PC-9 (cell line): Measurements from ENCODE around the gene CRYGN. TPM values are rescaled to one million over a fixed set of nuclear protein-coding genes. Genes with fewer than 3 reads are reported as not detected.

Source experiments
- BruUV-seq: library from RNA; stranded (reverse); fragments of 400-500 nt; replicated peaks from 2 replicates; lab custom pipeline; 2021; lab: Mats Ljungman, UMichigan
- CTCF ChIA-PET: fragments of 300-600 bp; sonication (Branson Sonifier 250); formaldehyde crosslinking; loops from one replicate; lab custom pipeline; 2022; ENCODE audit warnings: antibody characterized with exemption; lab: Charles Lee
- POLR2A ChIA-PET: fragments of 300-600 bp; sonication (Branson Sonifier 250); formaldehyde crosslinking; loops from one replicate; lab custom pipeline; 2022; ENCODE audit warnings: antibody characterized with exemption; ENCODE audit not compliant: unreplicated experiment; lab: Charles Lee
- DNase-seq, 2 experiments: peaks; one replicate each; pipeline versions ENCODE4 v3.0.0 to v3.0.0-alpha.2; 2015 to 2022; ENCODE audit warnings: mixed read lengths in 1 of 2
- H2AFZ ChIP-seq: fragments of 200-600 bp; sonication (generic); 2 replicates; pipeline ENCODE4 v1.8.1; 2017; ENCODE audit warnings: antibody characterized with exemption
- H3F3A ChIP-seq: fragments of 200-600 bp; sonication (generic); 2 replicates; pipeline ENCODE4 v1.8.1; 2017; ENCODE audit warnings: antibody characterized with exemption, mild to moderate bottlenecking, low read depth; ENCODE audit not compliant: insufficient read depth
- H3K27ac ChIP-seq: fragments of 200-600 bp; sonication (generic); 2 replicates; pipeline ENCODE4 v1.6.1; 2016; ENCODE audit warnings: mixed run types
- H3K27me3 ChIP-seq: fragments of 200-600 bp; sonication (generic); 2 replicates; pipeline ENCODE4 v1.6.1; 2016; ENCODE audit warnings: low read depth, mixed run types; ENCODE audit not compliant: insufficient read depth
- H3K36me3 ChIP-seq: fragments of 200-600 bp; sonication (generic); 2 replicates; pipeline ENCODE4 v1.6.1; 2016; ENCODE audit warnings: low read depth, mixed run types
- H3K4me1 ChIP-seq: fragments of 200-600 bp; sonication (generic); replicated peaks from 2 replicates; pipeline ENCODE4 v1.6.1; 2016; ENCODE audit warnings: mixed run types; ENCODE audit not compliant: insufficient read depth
- H3K4me2 ChIP-seq: fragments of 200-600 bp; sonication (generic); 2 replicates; pipeline ENCODE4 v1.6.1; 2017; ENCODE audit warnings: mixed run types
- H3K4me3 ChIP-seq: fragments of 200-600 bp; sonication (generic); 2 replicates; pipeline ENCODE4 v1.6.1; 2016; ENCODE audit warnings: mixed run types
- H3K79me2 ChIP-seq: fragments of 200-600 bp; sonication (generic); 2 replicates; pipeline ENCODE4 v1.6.1; 2017; ENCODE audit warnings: low read depth, mixed run types
- H3K9me2 ChIP-seq: fragments of 200-600 bp; sonication (generic); 2 replicates; pipeline ENCODE4 v1.8.1; 2017; ENCODE audit warnings: mild to moderate bottlenecking; ENCODE audit not compliant: insufficient read depth
- H3K9me3 ChIP-seq: fragments of 200-600 bp; sonication (generic); 2 replicates; pipeline ENCODE4 v1.8.1; 2016; ENCODE audit warnings: low read depth; ENCODE audit not compliant: insufficient read depth
- H4K20me1 ChIP-seq: fragments of 200-600 bp; sonication (generic); 2 replicates; pipeline ENCODE4 v1.8.1; 2017; ENCODE audit not compliant: insufficient read depth
- EZH2 ChIP-seq: fragments of 200-600 bp; sonication (generic); IDR thresholded peaks from 2 replicates; pipeline ENCODE4 v1.8.0; 2017; ENCODE audit warnings: antibody characterized with exemption, low read depth
- intact Hi-C: fragments of 100-400 bp; cut with micrococcal nuclease; formaldehyde crosslinking; loops from one replicate; pipeline ENCODE4 v1.10.0; 2022; ENCODE audit not compliant: unreplicated experiment
- total RNA-seq: library from RNA; stranded (reverse); gene quantifications from 2 replicates; pipeline ENCODE4 v1.2.3, GENCODE V29; 2021
- TF ChIP-seq, protein P1 (sequence below): fragments of 200-600 bp; sonication (generic); conservative IDR thresholded peaks from 2 replicates; pipeline ENCODE4 v1.6.1; 2017; ENCODE audit warnings: mixed run types, antibody characterized with exemption, mild to moderate bottlenecking, moderate library complexity

The CRYGN gene
- total RNA-seq, 1 experiment from 2014 or later: 1.0 TPM

DNA sequence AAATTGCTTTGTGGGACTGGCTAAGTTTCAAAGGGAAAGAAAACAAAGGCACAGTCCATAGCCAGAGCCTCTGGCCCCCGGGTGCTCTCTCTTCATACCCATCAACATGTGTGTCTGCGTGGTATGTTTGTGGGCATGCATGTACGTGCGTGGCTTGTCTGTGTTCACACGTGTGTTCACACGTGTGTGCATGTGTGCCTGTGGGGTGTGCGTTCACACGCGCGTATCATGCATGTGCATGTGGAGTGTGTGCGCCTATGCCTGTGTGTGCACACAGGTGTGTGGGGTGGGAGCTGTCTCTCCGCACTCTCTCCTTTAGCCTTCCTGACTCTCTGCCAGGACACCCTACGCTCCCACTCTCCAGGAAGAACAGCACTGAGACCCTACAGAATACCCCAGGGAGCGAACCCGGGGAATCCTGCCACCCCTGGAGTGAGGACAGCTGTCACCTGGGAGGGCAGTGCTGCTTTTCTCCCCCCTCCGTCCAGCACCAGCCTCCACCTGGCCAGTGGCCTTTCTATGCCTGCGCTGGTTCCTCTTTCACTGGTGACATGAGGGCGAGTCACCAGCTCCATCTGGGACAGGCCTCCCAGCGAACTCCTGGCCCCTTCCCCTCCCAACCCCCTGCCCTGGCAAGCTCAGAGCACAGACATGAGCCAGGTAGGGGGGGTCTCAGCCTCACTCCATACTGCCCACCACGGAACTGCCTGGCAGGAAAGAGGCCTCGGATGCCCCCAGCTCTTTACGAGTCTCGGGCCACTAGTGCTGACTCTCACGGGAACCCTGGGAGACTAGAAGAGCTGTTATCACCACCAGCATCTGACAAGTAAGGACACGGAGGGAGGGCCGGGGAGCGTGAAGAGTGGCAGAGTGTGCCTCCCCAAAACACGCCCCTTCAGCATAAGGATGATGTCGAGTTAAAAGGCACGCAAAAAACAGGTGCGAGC lies 46.6 kb downstream of the CRYGN start:
- 0 out of 2 replicates have a peak, but pooled peaks cover 4% of the 10 kb centered on the region for H3K9me3 ChIP-seq
- intact Hi-C loops: no loop called here
- TF ChIP-seq, protein P1, sequence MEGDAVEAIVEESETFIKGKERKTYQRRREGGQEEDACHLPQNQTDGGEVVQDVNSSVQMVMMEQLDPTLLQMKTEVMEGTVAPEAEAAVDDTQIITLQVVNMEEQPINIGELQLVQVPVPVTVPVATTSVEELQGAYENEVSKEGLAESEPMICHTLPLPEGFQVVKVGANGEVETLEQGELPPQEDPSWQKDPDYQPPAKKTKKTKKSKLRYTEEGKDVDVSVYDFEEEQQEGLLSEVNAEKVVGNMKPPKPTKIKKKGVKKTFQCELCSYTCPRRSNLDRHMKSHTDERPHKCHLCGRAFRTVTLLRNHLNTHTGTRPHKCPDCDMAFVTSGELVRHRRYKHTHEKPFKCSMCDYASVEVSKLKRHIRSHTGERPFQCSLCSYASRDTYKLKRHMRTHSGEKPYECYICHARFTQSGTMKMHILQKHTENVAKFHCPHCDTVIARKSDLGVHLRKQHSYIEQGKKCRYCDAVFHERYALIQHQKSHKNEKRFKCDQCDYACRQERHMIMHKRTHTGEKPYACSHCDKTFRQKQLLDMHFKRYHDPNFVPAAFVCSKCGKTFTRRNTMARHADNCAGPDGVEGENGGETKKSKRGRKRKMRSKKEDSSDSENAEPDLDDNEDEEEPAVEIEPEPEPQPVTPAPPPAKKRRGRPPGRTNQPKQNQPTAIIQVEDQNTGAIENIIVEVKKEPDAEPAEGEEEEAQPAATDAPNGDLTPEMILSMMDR: no peak
- no peak for TF ChIP-seq EZH2
- H3K27ac ChIP-seq: no peak overlapping the region
- H4K20me1 ChIP-seq: no peaks in the 10 kb centered on the region
- DNase-seq: no peak
- no TSS peak for BruUV-seq
- no peaks in the 10 kb centered on the region for H3K36me3 ChIP-seq
- no peak overlapping the region for H3K4me3 ChIP-seq
- no peak overlapping the region for H2AFZ ChIP-seq
- no peaks in the 10 kb centered on the region for H3K27me3 ChIP-seq
- no peak overlapping the region for H3K4me2 ChIP-seq
- H3K4me1 ChIP-seq: no peaks in the 10 kb centered on the region
- no peaks in the 10 kb centered on the region for H3K9me2 ChIP-seq
- no peaks in the 10 kb centered on the region for H3K79me2 ChIP-seq
- POLR2A ChIA-PET: no interaction called here
- CTCF ChIA-PET: interaction anchor here (0.6 kb wide), 1 partner anchor 150 kb away, joined by 3 read pairs; no protein-coding TSS in a partner anchor
- H3F3A ChIP-seq: peaks cover 6% of the 10 kb centered on the region; the same call in 1 of the 2 replicates

- ChIA-PET POLR2A (no interaction called here), CTCF (no interaction called here)
- Histone ChIP-seq H3K4me2 (no peak overlapping the region), H4K20me1 (no peaks in the 10 kb centered on the region), H3K4me3 (no peak overlapping the region), H3K27me3 (no peaks in the 10 kb centered on the region), H3K27ac (no peak overlapping the region), H3K9me2 (no peaks in the 10 kb centered on the region), H3K4me1 (no peaks in the 10 kb centered on the region), H3F3A (no peaks in the 10 kb centered on the region), H3K36me3 (no peaks in the 10 kb centered on the region), H2AFZ (no peak overlapping the region), H3K9me3 (no peaks in the 10 kb centered on the region), H3K79me2 (no peaks in the 10 kb centered on the region)
- no peak for TF ChIP-seq EZH2
- TF ChIP-seq, protein P1: no peak
- intact Hi-C loops: no loop called here
- no peak for DNase-seq
- no TSS peak for BruUV-seq
Measured at GRCh38 chr7:151392426-151392825, 47.5 kb downstream of the CRYGN start.

DNA sequence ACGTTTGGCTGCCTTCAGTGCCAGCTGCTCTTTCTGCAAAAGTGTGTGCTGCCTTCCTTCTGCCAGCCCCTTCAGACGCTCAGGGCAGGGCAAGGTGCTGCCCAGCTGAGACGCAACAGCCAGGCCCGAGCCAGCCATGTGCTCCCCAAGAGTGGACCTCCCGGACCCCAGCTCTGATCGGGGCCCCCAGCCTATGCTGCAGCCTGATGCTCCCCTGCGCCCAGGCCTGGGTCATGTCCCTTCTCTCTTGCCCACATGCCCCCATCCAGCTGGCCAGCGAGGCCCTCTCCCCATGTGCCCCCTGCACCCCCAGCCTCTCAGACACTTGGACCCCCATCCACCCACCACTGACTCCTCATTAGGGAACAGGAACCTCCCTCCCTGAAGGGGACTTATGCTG lies 47.9 kb downstream of the CRYGN start:
- Histone ChIP-seq H3K4me1 (no peaks in the 10 kb centered on the region), H3K79me2 (no peaks in the 10 kb centered on the region), H3F3A (no peaks in the 10 kb centered on the region), H4K20me1 (no peaks in the 10 kb centered on the region), H3K27me3 (no peaks in the 10 kb centered on the region), H3K4me2 (no peak overlapping the region), H3K4me3 (no peak overlapping the region), H2AFZ (no peak overlapping the region), H3K27ac (no peak overlapping the region), H3K36me3 (no peaks in the 10 kb centered on the region), H3K9me3 (no peaks in the 10 kb centered on the region), H3K9me2 (no peaks in the 10 kb centered on the region)
- POLR2A ChIA-PET: no interaction called here
- CTCF ChIA-PET: no interaction called here
- TF ChIP-seq, protein P1: no peak
- no peak for TF ChIP-seq EZH2
- no TSS peak for BruUV-seq
- intact Hi-C loops: no loop called here
- no peak for DNase-seq
